HPDE6-E6E7 (cell line): Measurements from ENCODE around the gene EXD3.

Experiments
- DNase-seq: peaks from one replicate; pipeline ENCODE4 v3.0.0; 2011; ENCODE audit warnings: missing footprints; ENCODE audit errors: extremely low spot score

EXD3 gene

DNA sequence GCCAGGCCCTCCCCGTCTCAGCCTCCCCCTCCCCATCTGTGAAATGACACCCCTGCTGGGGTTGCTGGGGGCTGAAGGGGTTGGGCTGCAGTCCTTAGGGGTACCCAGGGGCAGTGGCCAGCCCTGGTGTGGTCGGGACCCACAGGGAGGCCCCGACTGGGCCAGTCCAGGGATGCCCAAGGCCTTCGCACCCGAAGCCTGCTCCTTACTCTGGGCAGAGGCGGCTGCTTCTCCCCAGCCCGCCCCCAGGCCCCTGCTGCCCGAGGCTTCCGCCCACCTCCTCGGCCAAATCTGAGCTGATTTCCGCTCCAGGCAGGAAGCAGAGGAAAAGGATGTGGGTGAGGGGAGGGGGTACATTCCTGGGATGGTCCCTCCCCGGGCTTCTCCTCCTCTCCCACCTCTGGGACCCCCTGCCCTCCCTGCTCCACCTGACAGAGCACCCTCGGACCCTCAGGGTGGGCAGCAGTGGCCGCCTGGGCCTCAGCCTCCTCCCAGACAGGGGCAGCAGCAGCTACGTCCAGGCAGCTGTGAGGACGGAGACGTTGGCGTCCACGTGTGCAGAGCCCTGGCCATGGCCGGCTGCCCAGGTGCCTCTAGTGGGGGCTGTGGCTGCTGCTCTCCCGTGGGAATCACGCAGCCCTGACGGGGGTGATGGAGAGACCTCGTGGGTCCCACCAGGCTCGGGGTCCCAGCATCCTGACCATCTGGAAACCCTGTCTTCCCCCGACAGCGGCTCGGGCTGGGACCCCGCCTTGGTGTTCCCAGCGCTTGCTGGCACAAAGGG is 116.7 kb downstream of the EXD3 start:
- DNase-seq = no peak

DNA sequence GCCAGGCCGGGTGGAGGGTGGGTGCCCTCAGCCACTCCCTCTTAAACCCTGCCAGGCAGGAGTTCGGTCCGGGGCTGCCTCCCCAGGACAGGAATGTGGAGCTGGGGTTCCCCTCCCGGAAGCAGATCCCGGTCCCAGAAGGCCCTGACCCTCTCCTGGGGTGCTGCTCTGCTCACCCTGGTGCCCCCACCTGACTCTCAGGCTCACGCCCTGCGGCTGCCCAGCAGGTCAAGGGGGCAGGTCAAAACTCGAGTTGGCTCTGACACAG is 117.2 kb downstream of the EXD3 start:
- no peak for DNase-seq

DNA sequence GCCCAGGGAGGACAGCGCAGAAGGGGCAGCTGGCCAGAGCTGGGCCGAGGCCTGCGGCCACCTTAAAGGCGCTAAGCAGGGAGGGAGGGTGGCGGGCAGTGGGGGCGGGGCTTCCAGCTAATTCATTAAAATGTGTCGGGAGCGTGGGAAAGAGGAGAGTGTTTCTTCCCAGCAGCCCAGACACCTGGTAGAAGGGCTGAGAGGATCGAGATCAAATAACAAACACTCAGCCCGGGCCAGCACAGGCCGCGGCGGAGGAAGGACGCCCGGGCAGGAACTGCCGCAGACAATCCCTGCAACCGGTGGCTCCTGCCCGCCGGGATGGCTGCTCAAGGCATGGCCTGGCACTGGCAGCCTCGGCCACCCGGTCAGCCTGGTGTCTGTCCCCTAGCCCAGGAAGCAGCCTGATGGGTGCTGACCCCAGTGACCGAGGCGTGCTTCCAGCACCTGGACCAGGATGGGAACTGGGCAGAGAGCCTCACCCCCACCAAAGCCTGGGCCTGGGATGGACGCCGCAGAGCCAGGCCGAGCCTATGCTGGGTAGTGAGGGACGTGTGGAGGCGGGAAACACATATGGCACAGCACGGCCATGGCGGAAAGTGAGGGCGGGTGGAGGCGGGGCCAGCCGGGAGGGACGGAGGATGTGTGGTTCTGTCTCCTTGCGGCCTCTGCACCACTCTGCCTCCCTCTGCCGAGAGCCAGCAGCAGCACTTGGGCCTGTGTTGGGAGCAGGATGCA is 117.7 kb downstream of the EXD3 start:
- no peak for DNase-seq

DNA sequence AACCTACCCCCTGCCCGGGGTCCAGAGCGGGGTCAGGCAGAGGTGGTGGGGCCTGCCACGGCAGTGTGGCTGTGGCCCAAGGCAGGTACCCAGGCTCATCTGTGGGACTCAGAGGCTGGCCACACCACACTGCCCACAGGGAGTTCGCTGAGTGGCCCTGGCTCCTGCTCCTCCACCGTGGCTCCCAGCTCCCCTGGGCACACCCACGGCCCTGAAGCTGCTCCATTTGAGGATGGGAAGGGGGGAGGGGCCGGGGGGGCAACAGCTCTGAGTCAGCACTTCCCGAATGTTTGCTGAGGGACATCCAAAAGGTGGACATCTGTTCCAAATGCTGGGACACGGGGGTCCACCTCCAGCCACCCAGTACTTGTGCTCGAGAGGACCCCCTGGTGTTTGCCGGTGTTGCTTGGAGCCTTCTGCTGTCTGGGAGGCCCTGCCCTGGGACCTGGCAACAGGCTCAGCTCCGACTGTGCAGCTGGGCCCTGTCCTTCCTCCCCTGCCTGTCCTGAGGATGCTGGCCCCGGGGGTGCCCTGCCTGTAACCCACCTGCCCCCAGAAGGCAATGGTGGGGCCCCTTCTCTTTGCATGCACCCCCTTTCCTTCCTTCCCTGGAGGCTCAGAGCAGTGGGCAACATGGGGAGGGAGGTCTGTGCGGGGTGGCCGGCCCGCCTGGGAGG is 118.4 kb downstream of the EXD3 start:
- no peak for DNase-seq

DNA sequence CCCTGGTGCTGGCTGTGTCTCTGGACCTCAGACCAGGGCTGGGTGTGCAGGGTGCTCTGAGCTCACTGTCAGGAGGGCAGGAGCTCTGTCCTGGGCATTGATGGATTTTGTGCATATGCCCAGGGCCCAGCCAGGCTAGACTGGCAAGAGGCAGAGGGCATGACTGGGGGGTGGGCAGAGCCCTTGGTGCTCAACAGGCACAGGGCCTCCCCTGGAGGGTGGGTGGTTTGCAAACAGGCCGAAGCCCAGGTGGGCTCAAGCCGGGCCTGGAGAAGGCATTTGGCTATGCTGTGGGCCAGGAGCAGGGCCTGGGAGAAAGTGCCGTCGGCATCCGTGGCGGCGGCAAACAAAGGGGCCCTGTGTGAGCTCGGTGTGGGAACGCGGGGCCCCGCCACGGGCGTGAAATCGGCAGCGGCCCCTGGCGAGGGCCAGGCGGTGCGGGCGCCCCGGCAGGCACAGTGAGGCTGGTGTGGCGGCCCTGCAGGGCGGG is 119.0 kb downstream of the EXD3 start:
- no peak for DNase-seq

DNA sequence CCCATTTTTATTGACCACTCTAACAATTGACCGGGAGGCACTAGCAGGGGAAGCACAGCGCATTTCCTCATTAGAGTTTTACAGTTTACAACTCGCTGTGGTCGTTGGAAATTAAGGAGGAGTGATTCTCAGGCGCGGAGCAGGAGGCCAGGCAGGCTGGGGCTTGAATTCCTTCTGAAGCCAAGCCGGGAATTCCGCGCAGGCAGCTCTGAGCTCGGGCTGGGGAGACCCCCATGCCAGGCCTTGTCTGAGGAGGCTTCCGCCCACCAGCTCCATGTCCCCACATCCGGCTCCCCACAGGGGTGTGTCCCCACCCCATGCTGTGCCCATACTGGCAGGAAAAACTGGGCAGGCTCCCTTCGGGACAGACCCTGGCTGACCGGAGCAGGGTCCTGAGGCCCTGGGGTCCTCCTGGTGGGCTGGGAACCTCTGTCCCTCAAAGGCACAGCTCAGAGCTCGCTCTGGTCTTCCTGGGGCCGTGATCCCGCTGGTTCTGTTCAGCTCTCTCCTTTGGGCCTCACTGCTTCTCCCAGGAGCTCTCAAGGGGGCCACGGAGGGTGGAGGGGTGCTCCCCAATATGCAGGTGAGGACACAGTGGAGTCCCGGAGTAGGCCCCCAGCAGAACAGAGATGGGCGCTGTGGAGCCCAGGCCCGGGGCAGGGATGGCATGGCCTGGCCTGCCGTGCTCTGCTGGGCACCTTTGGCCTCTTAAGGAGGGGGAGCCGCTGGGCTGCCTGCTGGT is 119.6 kb downstream of the EXD3 start:
- DNase-seq = no peak

DNA sequence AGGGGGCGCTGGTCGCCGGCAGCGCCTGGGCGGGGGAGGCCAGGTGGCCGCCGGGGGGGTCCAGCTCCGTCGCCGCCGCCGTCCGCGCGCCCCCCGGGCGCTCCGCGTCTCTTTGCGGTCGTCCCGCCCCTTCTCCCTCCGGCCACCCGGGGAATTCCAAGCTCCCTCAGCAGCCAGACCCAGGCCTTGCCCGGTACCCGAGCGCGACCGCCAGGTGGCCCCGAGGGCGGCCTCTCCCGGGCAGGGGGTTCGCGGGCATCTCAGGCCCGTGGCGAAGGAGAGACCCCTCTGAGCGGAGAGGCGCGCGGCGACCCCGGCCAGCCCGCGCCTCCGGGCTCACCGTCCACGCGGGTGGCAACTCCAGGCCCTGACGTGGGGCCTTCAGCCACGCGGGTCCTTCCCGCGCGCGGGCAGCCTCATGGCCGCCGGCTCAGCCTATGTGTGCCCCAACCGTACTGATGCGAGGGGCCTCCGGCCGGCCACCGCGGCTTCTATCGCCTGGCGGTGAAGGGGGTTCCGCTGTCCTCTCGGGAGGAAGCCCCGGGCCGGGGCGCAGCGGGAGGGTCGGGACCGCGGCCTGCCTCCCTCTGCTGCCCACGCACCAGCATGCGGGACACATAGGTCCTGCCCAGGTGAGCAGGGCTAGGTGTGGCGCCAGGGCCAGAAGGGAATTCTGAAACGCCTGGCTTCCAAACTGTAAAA is 120.4 kb downstream of the EXD3 start:
- DNase-seq = no peak

DNA sequence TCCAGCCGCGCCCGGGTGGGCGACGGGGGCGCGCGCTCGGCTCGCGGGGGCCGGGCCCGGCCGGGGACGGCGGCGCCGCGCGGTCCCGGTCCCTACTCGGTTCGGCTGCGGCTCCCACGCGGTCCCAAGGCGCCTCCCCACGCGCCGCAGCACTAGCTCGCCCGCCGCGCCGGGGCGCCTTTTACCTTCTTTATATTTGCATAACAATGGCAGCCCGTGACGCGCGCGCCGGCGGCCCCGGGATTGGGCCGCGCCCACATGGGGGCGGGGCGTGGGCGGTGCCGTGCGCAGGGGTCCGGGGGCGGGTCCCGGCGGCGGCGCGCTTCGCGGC is 120.9 kb downstream of the EXD3 start, which contains the start of gene NRARP:
Gene NRARP, minus strand, starts transcription at position 154 of the 331 bp plus-strand sequence. CDS start 343 bp downstream, outside the sequence.
- no peak for DNase-seq

DNA sequence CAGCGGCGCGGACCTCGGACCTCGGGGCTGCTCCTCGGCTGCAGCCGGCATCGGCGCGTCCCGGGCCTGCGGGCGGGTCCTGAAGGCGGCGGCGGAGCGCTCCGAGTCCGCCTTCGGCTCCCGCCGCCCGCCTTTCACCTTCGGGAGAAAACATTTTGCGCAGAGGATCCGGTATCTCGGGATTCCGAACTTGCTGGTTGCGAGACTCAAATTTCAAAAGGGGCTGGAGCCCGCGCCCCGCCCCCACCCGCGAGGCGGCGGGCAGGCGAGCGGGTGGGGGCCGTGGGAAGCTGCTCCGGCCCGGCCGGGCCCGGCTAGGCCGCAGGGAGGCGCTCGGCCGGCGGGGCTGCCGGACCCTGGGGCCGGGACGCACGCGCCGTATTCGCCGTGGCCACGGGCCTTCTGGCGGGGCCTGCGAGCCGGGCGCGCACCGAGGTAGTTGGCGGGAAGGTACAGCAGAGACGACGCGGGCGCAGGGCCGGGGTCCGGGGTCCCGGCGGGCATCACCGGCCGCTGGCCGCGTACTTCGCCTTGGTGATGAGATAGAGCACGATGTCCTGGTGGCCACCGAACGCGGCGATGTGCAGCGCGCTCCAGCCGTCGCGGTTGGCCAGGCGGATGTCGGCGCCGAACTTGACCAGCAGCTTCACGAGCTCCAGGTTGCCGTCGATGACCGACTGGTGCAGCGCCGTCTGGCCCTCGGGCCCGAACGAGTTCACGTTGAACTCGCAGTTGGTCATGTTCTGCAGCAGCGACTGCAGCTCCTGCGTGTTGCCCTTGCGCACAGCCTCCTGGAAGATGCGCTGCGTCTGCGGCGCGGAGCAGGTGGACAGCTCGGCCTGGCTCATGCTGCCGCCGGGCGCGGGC is 121.6 kb downstream of the EXD3 start:
- DNase-seq = no peak

DNA sequence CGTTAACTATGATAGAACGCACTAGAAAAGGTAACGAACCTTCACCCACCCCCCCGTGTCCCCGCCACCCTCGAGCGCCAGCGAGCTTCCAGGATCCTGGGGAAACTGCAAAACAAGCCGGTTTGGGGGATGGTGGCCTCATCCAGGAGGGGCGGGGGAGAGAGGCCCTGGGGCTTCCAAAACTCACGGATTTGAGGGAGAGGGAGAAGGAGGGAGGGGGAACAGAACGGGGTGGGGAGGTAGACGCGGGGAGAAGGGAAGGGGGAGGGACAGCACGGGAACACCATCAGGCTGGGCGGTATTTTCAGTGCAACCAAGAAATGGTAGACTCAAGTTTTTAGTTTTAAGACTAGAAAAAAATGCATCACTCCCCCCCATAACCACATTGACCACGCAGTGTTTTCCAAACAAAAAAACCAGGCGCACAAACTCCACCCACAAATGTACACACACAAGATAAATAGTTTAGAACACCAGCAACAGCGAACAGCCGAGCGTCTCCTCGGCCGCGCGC is 122.3 kb downstream of the EXD3 start:
- DNase-seq = no peak

DNA sequence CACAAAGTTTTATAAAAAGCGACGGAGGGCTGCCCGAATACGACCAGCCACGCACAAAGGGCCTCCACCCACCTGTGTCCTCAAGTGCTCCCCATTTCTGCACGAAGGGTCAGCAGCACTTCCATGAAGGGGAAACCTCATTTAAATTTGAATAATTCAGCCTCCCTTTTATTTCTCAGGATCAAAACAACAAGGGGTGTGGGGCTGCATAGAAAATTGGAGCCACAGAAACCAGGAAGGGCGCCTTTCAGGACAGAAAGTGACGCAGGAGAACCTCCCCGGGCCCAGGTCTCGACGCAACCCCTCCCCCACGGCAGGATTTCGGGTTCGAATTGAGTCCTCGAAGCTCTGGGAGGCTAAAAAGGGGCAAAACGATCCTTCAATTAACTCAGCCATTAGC is 123.0 kb downstream of the EXD3 start:
- DNase-seq = no peak

DNA sequence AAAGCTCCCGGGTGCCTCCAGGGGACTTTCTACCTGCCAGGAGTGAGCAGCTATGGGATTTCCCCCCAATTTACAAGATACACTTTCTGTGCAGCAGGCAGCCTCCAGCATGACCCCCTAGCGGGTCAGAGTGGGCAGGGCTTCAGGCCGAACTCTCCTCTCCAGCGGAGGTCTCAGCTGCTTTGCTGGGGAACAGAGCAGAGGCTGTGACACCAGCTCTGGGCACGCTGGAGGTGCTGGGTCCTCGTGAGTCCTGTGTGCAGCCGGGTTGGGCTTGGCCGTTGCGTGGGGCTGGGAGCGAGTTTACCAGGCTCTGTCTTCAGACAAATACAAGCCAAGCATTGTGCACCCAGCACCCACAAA is 123.8 kb downstream of the EXD3 start:
- DNase-seq = no peak

DNA sequence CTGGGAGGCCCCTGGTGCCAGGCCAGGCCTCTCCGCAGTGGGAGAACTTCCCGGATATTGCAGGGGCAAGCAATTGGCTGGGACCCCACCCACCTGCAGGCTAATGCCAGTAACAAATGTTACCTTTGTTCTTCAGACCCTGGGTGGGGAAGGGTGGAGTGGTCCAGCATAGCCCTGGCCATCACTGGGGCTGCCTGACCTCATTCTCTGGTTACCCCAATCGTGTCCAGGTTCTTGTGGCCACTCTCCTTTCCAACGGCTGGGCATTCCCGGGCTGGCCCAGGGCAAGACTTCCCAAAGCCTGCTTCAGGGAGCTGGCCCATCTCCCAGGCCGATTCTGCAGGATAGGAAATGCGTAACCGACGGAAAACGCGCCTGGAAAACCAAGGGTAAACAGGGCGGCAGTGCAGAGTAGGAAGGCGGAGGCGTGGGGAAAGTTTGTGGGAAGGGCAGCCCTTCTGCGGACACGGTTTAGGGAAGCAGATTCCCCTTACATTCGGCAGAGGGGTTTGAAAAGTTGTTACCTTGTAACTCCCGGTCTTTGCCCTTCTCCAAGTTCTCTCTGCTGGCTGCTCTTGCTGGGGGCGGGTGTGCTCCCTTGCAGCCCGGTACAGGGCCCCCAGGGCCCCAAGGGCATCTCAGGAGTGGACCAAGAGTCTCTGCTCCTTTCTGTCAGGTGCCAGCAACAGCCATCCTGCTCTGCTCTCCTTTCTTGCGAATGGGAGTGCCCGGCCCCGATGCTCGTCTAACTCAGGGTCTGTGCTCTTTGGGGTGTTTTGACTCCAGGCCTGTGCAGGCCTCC is 124.4 kb downstream of the EXD3 start:
- no peak for DNase-seq

DNA sequence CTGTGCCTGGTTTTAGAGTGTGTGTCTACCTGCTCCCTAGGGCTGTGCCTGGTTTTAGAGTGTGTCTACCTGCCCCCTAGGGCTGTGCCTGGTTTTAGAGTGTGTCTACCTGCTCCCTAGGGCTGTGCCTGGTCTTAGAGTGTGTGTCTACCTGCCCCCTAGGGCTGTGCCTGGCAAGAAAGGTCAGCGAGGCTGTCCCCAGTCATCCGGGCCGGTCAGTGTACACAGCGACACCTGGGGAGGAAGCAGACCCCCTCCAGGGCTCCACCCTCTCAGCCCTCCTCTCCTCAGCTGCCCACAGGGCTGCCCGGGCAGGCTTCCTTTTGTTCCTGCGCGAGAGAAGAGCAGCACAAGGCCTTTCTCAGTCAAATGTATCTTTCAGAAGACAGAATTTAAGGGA is 125.0 kb downstream of the EXD3 start:
- DNase-seq = no peak

DNA sequence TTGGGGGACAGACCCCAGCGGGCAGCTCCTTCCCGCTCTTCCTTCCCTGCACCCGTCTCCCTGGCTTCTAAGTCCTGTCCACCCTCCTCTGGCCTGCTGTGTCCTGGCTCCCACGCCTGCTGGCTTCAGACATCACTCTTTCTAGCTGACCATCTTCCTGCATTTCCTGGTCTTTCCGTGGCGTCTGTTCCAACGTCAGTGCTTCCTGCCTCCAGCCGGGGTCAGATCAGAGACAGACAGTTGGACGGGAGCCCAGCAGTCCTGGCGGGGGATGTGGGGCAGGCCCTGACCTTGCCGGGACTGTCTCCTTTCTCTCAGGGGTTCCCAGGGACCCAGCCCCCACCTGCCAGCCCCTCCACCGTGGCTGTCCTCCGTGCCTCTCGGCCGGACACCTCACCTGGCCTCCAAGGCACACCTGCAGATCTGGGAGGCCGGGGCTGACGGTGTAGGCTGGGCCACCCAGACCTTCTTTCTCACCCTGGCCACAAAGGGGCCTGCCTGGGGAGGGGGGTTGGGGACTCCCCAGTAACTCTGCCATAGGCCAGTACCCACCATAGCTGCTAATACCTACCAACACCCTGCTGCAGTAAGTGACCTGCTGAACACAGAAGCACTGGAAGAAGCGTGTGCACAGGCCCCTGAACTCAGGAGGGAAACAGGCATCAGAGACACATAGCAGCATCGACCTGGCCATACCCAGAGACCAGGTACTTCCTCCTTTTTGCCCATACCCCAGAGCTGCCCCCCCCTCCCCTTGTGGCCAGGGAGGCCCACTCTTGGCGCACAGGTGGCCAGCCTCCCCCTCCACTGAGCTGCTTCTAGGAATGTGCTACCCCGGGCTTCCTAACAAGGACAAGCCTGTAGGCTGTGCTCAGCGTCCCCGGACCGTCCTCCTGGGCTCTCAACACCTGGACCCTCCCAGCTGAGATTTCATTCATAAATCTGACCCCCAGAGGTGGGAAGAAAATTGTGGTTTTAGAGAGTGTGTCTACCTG is 126.0 kb downstream of the EXD3 start:
- no peak for DNase-seq

DNA sequence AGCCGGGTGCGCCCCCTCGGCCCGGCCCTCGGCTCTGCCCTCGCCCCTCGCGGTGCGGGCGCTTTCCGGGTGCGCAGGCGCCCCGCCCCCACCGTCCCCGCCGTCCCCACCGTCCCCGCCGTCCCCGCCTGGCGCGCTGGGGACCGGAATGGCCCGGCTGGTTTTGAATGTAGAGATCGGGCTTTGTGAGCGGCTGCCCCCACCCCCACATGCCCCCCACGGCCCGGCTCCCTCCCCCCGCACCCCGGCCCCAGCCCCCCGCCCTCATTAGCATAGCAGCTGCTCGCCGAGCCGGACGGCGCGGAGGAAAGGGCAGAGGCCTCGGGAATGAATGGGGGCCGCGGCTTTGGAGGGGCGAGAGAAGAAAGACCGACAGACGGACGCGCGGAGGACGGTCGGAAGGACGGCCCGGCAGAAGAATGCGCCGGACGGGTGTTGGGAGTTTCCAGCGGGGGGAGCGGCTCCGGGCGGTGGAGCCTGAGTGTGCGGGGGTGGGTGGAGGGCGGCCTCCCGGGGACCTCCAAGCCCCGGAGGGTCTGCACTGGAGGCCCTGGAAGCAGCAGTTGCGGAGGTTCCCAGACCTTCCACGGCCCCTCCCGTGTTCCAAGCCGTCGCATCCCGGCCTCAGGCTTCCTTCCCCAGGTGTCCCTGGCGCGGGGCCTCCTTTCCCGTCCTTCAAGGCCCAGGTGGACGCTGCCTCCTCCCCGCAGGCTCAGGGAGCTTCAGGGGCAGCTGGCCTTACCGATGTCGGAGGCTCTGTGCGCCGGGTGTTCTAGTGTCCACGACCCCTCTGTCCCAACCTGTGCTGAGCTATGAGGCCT is 126.9 kb downstream of the EXD3 start:
- DNase-seq = no peak

DNA sequence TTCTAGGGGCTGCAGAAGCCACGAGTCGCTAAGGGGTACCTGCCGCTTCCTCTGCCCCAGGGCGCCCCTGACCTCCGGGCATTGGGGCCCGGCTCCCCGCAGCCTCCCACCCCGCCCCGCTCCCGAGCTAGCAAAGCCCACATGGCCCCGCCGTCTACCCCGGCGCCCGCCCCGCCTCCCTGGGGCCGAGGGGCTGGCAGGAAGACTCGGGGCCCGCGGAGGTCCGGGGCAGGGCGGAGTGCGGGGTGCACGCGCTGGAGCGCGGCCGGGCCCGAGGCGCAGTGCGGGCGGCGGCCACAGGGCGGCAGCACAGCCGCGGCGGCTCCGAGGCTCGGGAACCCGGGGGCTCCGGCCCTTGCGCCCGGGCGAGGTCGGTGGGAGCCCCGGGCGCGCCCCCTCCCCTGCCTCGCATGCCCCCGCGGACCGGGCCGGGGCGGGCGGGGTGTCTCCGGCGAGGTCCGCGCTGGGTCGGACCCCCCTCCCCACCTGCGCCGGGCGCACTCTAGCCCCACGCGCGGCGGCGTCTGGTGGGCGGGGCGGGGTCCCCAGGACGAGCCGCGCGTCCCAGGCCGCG is 127.6 kb downstream of the EXD3 start:
- DNase-seq = no peak
